ENCODE results near the gene RBM15.

Gene RBM15

GRCh38 chr1:110298991-110299390 lies 40.2 kb upstream of the RBM15 start:
- no peak for DNase-seq
- no peak overlapping the region for H3K27ac ChIP-seq
- H3K9me3 ChIP-seq (ENCODE audit: severe bottlenecking), result no peaks in the 10 kb centered on the region

DNA sequence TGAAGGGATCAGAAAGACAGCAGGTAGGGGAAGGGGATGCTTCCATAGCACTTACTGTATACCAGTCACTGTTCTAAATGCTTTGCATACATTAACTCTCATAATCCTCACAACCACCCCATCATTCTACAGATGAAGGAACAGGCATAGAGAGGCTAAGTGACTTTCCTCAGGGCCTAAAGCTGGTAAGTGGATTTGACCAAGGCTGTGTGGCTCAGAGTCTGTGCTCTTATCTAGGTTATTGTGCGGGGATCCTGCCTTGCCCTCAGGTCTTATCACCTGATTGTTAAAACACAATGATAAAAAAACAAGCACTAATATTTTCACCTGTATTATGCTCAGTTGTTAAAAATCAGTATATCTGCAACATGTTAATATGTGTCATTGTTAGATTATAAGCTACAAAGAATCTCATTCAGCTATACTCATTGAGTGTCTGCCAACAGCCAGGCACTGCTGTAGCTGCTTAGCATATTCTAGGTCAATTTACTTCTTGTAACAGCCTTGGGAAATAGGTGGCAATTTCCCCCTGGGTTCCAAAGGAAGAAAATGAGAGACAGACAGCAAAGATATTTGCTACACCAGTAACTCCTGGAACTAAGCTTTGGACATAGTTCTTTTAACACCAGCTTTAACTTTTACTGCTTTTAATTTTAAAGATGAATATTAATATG lies 38.6 kb upstream of the RBM15 start:
- Histone ChIP-seq H3K4me3 (ENCODE audit: low read depth, low read length) (no peak overlapping the region), H3K9me3 (ENCODE audit: severe bottlenecking) (no peaks in the 10 kb centered on the region), H3K27ac (peak overlapping the region; percentile 9; the same call in 1 of the 2 replicates), H3K27me3 (ENCODE audit: insufficient read depth, low read depth, severe bottlenecking) (no peaks in the 10 kb centered on the region), H3K36me3 (no peaks in the 10 kb centered on the region)
- peak; percentile 60 for DNase-seq
- TF ChIP-seq CTCF (IDR thresholded peaks at IDR 0.05; ENCODE audit: low read depth, low read length), result no peak

More at GRCh38 chr1:110298991-110299390, 40.2 kb upstream of the RBM15 start:
- no peak for TF ChIP-seq CTCF (IDR thresholded peaks at IDR 0.05; ENCODE audit: low read depth, low read length)
- no peaks in the 10 kb centered on the region for H3K36me3 ChIP-seq
- H3K4me3 ChIP-seq (ENCODE audit: low read depth, low read length), result no peak overlapping the region
- H3K27me3 ChIP-seq (ENCODE audit: insufficient read depth, low read depth, severe bottlenecking), result no peaks in the 10 kb centered on the region

DNA sequence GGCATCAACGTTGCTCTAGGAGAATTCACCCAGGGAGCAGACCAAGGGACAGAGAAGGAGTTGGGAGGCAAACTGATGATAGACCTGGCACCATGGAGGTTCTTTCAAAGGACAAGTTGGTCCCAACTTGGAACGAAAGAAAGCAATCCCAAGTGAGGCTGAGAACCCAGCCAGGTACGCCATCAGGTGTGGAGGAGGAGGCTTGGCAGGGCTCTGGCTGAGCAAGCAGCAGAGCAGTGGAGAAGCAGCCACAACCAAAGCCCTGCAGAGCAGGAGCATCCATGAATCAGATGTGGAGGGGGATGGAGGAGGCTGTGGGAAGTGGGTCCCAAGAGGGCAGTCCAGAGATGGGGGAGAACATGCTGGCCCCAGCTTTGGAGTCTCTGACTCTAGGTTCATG lies 36.3 kb upstream of the RBM15 start:
- no peak overlapping the region for H3K4me3 ChIP-seq (ENCODE audit: low read depth, low read length)
- no peak overlapping the region for H3K27ac ChIP-seq
- no peaks in the 10 kb centered on the region for H3K27me3 ChIP-seq (ENCODE audit: insufficient read depth, low read depth, severe bottlenecking)
- no peak for TF ChIP-seq CTCF (IDR thresholded peaks at IDR 0.05; ENCODE audit: low read depth, low read length)
- no peak for DNase-seq
- no peaks in the 10 kb centered on the region for H3K36me3 ChIP-seq
- H3K9me3 ChIP-seq (ENCODE audit: severe bottlenecking), result no peaks in the 10 kb centered on the region

GRCh38 chr1:110305900-110306420 lies 33.2 kb upstream of the RBM15 start:
- no peak for TF ChIP-seq CTCF (IDR thresholded peaks at IDR 0.05; ENCODE audit: low read depth, low read length)
- Histone ChIP-seq H3K27ac (no peak overlapping the region), H3K9me3 (ENCODE audit: severe bottlenecking) (no peaks in the 10 kb centered on the region), H3K36me3 (no peaks in the 10 kb centered on the region), H3K27me3 (ENCODE audit: insufficient read depth, low read depth, severe bottlenecking) (no peaks in the 10 kb centered on the region), H3K4me3 (ENCODE audit: low read depth, low read length) (no peak overlapping the region)
- DNase-seq, result no peak

GRCh38 chr1:110307239-110307974 lies 31.8 kb upstream of the RBM15 start:
- no peak for TF ChIP-seq CTCF (IDR thresholded peaks at IDR 0.05; ENCODE audit: low read depth, low read length)
- no peaks in the 10 kb centered on the region for H3K27me3 ChIP-seq (ENCODE audit: insufficient read depth, low read depth, severe bottlenecking)
- no peak for DNase-seq
- H3K36me3 ChIP-seq, result no peaks in the 10 kb centered on the region
- H3K4me3 ChIP-seq (ENCODE audit: low read depth, low read length), result no peak overlapping the region
- H3K9me3 ChIP-seq (ENCODE audit: severe bottlenecking), result no peaks in the 10 kb centered on the region
- no peak overlapping the region for H3K27ac ChIP-seq
